Measurements from ENCODE around the gene HLA-DQA2. TPM values are rescaled to one million over a fixed set of nuclear protein-coding genes. Genes with fewer than 3 reads are reported as not detected.
A peak's percentile ranks its signal among the peaks of the same experiment; 100 is the strongest.
"Not testable (repeated sequence)": the region's sequence is repeated elsewhere in the genome, so short reads cannot be mapped to it uniquely, and the experiment has no call there.

Gene HLA-DQA2
- total RNA-seq, 3 donors from 2014 or later (not counting 1 experiment from before 2014, with no cell fraction given): 1.4 to 15.2 TPM; not detected in 1

GRCh38 chr6:32700391-32701040 is 40.7 kb upstream of the HLA-DQA2 start:
- WGBS (ENCODE audit: insufficient coverage): 17% methylated on average over 4 of the region's 6 CpGs
- no peak overlapping the region for H3K27ac ChIP-seq (ENCODE audit: low read length)
- H3K36me3 Mint-ChIP-seq: no peaks in the 10 kb centered on the region
- no peak overlapping the region for H3K4me3 ChIP-seq (ENCODE audit: low read length)
- H3K9me3 ChIP-seq (ENCODE audit: control insufficient read depth, insufficient read depth, low read length): no peaks in the 10 kb centered on the region
- H3K4me3 Mint-ChIP-seq: no peak overlapping the region
- H3K9me3 Mint-ChIP-seq: peaks cover 0 to 2% of the 10 kb centered on the region in 2 donors
- H3K4me1 Mint-ChIP-seq: peaks cover 0 to 7% of the 10 kb centered on the region in 2 donors
- H3K4me1 ChIP-seq (ENCODE audit: control insufficient read depth, insufficient read depth, low read length): peaks cover 2% of the 10 kb centered on the region
- DNase-seq: peak in 1 of 2 donors; percentile 76
- no peaks in the 10 kb centered on the region for H3K36me3 ChIP-seq (ENCODE audit: control insufficient read depth, insufficient read depth, low read length)
- no peak overlapping the region for H3K27ac Mint-ChIP-seq
- H3K27me3 Mint-ChIP-seq (ENCODE audit: low read depth in 2 of 2): peaks cover 42 to 60% of the 10 kb centered on the region in 2 donors
- peaks cover 8% of the 10 kb centered on the region for H3K27me3 ChIP-seq (ENCODE audit: control insufficient read depth, insufficient read depth, low read length)
- peak; percentile 56 to 75 (median 58) for ATAC-seq
- peak; percentile 71 for TF ChIP-seq CTCF (IDR thresholded peaks at IDR 0.05)
- intact Hi-C loops (cut with micrococcal nuclease): loop anchor here (1.0 kb wide), 1 partner anchor 287 kb away; no protein-coding TSS in a partner anchor

GRCh38 chr6:32703347-32703746 is 37.8 kb upstream of the HLA-DQA2 start:
- intact Hi-C loops (cut with micrococcal nuclease): no loop called here
- Histone ChIP-seq H3K9me3 (ENCODE audit: control insufficient read depth, insufficient read depth, low read length) (no peaks in the 10 kb centered on the region), H3K36me3 (ENCODE audit: control insufficient read depth, insufficient read depth, low read length) (no peaks in the 10 kb centered on the region), H3K4me1 (ENCODE audit: control insufficient read depth, insufficient read depth, low read length) (peaks cover 2% of the 10 kb centered on the region), H3K27me3 (ENCODE audit: control insufficient read depth, insufficient read depth, low read length) (peaks cover 8% of the 10 kb centered on the region), H3K4me3 (ENCODE audit: low read length) (no peak overlapping the region), H3K27ac (ENCODE audit: low read length) (no peak overlapping the region)
- no peak for TF ChIP-seq CTCF (IDR thresholded peaks at IDR 0.05)
- DNase-seq (no peak), ATAC-seq (no peak)
- 75% methylated on average over 4 of the region's 4 CpGs for WGBS (ENCODE audit: insufficient coverage)
- Mint-ChIP-seq H3K27ac (no peak overlapping the region), H3K4me3 (no peak overlapping the region), H3K9me3 (peaks cover 0 to 2% of the 10 kb centered on the region in 2 donors), H3K4me1 (peaks cover 0 to 7% of the 10 kb centered on the region in 2 donors), H3K36me3 (no peaks in the 10 kb centered on the region), H3K27me3 (ENCODE audit: low read depth in 2 of 2) (peaks cover 34 to 53% of the 10 kb centered on the region in 2 donors)

GRCh38 chr6:32705164-32705563 is 36.0 kb upstream of the HLA-DQA2 start:
- intact Hi-C loops (cut with micrococcal nuclease); H3K9me3 Mint-ChIP-seq; H3K9me3 ChIP-seq (ENCODE audit: control insufficient read depth, insufficient read depth, low read length); H3K27me3 ChIP-seq (ENCODE audit: control insufficient read depth, insufficient read depth, low read length); H3K4me1 Mint-ChIP-seq; H3K36me3 ChIP-seq (ENCODE audit: control insufficient read depth, insufficient read depth, low read length); ATAC-seq; DNase-seq; H3K36me3 Mint-ChIP-seq; H3K4me1 ChIP-seq (ENCODE audit: control insufficient read depth, insufficient read depth, low read length); H3K27ac Mint-ChIP-seq; H3K4me3 Mint-ChIP-seq; H3K4me3 ChIP-seq (ENCODE audit: low read length); H3K27ac ChIP-seq (ENCODE audit: low read length): not testable (repeated sequence)
- WGBS (ENCODE audit: insufficient coverage): 89% methylated on average over 2 of the region's 3 CpGs
- H3K27me3 Mint-ChIP-seq (ENCODE audit: low read depth in 2 of 2): peaks cover 30 to 41% of the 10 kb centered on the region in 2 donors

- intact Hi-C loops (cut with micrococcal nuclease): no loop called here
- DNase-seq: no peak
Measured at GRCh38 chr6:32709625-32710024, 31.6 kb upstream of the HLA-DQA2 start.

More at GRCh38 chr6:32709625-32710024, 31.6 kb upstream of the HLA-DQA2 start:
- Mint-ChIP-seq H3K27ac (no peak overlapping the region), H3K9me3 (peaks cover 0 to 2% of the 10 kb centered on the region in 2 donors), H3K4me1 (no peaks in the 10 kb centered on the region), H3K4me3 (no peak overlapping the region), H3K27me3 (ENCODE audit: low read depth in 2 of 2) (peaks cover 4 to 14% of the 10 kb centered on the region in 2 donors), H3K36me3 (no peaks in the 10 kb centered on the region)
- H3K27ac ChIP-seq (ENCODE audit: low read length): no peak overlapping the region
- TF ChIP-seq CTCF (IDR thresholded peaks at IDR 0.05): no peak
- H3K9me3 ChIP-seq (ENCODE audit: control insufficient read depth, insufficient read depth, low read length): no peaks in the 10 kb centered on the region
- no peak overlapping the region for H3K4me3 ChIP-seq (ENCODE audit: low read length)
- H3K27me3 ChIP-seq (ENCODE audit: control insufficient read depth, insufficient read depth, low read length): no peaks in the 10 kb centered on the region
- H3K36me3 ChIP-seq (ENCODE audit: control insufficient read depth, insufficient read depth, low read length): no peaks in the 10 kb centered on the region
- no peaks in the 10 kb centered on the region for H3K4me1 ChIP-seq (ENCODE audit: control insufficient read depth, insufficient read depth, low read length)
- no peak for ATAC-seq

Data from natural killer cell (primary cell).